ENCODE measurements around the gene CEP44.

DNA sequence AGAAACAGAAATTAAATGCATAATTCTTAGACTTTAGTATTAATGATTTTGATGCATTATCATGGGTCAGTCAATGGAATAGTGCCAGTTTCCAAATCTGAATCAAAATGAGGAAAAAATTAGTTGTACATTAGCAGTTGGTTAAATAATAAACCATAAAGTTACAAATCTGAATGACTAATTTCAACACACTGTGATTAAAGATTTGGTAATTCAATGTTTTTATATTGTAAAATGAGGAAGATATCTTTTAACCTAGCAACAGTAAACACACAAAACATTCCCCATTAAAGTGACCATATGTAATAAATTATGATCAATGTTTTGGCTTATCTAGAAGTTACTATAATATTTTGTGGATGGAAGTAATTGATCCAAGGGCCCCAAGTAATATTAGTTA is 1.8 kb upstream of the CEP44 start:
- no peak for TF ChIP-seq EZH2 (IDR thresholded peaks at IDR 0.05; ENCODE audit: insufficient read depth, poor library complexity, severe bottlenecking)
- TF ChIP-seq EZH2phosphoT487 (IDR thresholded peaks at IDR 0.05; ENCODE audit: insufficient read depth, low read depth), result no peak

Measured in GM23248 (cell line).